HG02759 (cell line): ENCODE results near the gene UFSP2.

ENCODE experiments used
- ATAC-seq: cut with Tn5 transposase; IDR thresholded peaks from one replicate; pipeline ENCODE4 v1.9.1; 2021; ENCODE audit warnings: mild to moderate bottlenecking, moderate library complexity; ENCODE audit not compliant: unreplicated experiment

Gene UFSP2

DNA sequence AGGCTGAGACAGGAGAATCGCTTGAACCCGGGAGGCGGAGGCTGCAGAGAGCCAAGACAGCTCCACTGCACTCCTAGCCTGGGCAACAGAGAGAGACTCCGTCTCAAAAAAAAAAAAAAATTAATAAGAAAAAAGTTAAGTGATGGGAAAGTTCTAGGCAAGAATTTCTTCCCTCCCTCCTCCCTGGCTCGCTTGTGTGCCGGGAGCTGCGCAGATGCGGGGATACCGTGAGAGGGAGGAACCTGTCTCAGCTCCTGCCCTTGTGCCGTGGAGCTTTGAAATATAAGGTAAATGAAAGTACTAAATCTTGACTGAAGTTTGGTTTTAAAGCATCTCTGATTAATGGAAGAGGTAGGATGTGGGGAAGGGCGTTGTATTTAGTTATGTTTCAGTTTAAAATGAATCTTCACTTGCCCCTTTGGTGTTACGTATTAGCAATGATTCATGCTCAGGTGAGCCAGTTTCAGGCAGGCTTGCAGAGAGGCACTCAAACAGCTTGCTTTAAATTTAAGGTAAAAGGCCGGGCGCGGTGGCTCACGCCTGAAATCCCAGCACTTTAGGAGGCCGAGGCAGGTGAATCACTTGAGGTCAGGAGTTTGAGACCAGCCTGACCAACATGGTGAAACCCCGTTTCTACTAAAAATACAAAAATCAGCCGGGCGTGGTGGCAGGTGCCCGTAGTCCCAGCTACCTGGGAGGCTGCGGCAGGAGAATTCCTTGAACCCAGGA lies 1.4 kb upstream of the UFSP2 start:
- ATAC-seq: no peak

DNA sequence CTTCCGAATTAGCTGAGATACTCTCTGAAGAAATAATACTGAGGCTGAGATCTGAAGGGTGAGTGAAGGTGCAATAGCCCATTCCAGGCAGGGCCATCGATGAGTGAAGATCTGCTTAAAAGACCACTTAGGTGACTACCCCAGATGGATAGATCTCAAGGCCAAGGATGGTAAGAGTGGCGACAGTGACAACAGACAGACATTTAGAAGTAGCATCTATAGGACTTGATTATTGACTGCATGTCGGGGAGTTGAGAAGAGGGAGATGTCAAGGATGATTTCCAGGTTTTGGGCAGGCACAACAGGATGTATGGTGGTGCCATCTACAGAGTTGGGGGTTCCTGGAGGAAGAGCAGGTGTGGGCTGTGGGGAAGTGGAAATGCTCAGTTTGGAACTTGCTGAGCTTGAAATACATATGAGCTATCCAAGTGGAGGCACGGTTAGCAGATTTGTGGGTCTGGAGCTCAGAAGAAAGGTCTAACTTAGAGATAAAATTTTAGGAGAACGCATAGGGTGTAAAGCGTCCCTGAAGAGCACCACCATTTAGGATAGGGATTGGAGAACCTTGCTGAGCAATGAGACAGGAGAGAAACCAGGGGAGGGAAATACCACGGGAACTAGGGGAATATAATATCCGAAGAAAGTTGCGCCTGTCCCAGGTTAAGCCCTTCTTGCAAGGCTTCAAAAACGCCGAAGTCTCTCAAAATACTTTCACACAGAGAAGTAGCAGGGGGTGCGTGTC lies 688 bp downstream of the UFSP2 start:
- ATAC-seq: no peak

DNA sequence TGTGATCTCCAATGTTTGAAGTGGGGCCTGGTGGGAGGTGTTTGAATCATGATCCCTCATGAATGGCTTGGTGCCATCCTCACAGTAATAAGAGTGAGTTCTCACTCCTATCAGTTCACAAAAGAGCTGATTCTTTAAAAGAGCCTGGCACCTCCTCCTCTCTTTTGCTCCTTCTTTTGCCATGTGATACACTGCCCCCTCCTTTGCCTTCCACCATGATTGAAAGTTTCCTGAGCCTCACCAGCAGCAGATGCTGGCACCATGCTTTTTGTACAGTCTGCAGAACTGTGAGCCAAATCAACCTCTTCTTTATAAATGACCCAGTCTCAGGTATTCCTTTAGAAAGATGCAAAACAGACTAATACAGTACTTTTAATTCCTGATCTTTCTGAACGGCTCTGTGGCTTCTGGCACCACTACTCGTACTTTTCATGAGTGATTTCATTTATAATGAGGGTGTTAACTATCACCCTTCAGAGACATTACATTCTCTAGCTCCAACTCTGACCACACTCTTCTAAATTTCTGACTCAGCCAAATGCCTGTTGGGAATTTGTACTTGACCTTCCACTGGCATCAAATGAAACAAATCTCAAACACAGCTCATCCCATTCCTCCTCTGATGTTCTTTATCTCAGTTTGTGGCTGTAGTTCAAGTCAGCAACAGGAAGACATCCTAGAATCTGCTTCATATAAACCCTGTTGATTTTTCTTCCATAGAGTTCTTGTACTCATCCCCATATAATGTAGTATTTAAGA lies 4.2 kb downstream of the UFSP2 start:
- no peak for ATAC-seq

DNA sequence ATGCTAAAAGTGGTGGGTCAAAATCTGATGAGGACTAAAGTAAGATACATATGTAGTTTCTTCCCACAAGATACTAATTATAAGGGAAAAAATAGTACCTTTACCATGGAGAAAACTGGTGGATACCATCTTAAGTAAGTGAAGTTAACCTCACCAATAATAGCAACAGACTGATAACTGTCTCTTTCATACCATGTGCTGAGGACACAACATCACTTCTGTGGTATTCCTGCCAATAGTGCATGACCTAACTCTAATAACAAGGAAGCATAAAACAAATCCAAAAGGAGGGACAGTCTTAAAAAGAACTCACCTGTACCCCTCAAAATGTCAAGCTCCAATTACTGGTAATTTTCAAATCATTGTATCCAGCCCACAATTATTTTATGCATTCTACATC lies 8.8 kb downstream of the UFSP2 start:
- ATAC-seq: no peak

DNA sequence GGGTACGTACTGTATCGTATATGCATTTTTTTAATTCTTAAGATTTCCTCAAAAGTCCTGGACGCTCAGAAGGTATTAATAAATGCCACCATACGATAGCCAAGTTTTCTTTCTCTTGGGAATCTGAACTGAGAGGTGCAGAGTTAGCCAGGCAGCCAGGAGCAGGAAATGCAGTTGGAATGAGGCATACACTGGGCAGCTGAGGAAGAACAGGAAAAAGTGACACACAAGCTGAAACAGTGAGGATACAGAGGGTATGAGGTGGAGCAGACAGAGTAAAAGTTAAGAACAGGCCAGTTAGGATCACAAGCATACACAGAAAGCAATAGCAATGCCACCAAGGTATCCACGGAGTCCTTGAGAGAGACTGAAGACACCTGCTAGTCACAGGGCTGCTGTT lies 13.4 kb downstream of the UFSP2 start:
- no peak for ATAC-seq

DNA sequence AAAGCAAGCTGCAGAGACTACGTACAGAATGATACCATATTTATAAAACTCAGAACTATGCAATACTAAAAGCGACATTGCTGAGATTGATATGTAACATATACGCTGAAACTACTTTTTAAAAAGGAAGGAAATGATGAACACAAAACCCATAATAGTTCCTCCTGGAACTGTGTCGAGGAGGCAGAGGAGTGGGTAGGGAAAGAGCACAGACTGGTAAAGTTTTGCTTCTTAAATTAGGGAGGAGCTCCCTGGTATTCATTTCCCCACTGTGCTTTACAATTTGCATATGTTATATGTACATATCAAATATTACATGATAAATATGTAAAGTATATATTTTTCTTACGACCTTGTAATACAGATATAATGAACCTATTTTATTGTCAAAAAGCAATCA lies 13.9 kb downstream of the UFSP2 start:
- ATAC-seq: no peak

DNA sequence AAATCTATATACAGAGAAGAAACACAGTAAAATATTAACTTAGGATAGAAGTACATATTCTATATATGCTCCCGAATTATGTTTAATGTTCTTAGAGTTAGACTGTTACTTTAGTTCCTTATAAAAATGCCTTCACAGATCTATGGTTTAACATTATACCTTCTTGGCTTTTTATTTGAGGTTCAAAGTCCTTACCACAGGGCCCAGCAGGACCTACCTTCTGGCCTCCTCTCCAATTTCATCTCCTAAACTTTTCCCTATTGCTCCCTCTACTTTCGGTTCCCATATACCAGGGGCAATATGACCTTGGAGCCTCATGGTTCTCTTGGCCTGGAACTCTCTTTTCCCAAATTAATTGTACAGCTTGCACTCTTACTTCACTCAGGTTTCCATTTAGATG lies 17.3 kb downstream of the UFSP2 start:
- ATAC-seq: no peak

DNA sequence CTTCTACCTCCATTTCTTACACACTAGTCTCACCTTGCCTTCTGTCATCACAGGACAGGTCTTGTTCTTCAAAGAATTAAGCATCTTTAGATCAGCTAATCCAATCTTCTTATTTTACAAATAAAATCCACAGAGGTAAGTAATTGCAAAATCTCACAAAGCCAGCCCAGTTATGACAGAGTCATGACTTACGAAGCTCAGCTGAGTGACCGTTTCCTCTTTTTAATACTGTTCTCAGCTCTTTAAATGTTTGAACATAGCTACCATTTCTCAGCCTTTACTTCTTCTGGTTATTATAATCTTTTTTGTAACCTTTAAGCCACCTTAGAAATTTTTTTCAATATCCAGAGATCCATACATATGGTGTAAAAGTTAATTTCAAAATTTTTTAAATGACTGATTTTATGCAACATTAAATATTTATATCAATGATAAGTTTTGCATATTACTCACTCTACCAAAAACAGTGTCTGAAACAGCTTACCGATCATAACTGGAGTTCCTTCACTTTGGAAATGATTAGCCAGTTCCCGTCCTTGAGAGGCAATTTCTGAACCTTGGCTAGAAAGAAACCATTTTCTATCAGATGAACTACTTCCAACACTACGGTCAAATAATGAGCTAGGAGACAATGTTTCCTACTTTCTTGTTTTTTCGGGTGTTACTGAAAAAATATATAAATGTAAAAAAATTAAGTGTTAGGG lies 20.3 kb downstream of the UFSP2 start:
- peak; percentile 72 for ATAC-seq

DNA sequence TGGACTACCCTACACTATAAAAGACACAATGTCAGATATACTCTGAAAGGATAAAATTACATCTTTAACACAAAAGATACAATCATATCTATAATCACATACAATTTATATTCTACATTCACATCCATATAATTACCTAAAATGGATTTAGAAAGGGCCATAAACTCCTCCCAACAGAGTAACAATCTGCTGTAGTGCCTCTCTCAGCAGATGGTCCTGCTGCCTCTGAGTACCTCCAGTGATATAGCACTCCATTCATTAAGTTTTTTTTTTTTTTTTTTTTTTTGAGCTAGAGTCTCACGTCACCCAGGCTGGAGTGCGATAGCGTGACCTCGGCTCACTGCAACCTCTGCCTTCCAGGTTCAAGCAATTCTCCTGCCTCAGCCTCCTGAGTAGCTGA lies 21.7 kb downstream of the UFSP2 start:
- no peak for ATAC-seq

DNA sequence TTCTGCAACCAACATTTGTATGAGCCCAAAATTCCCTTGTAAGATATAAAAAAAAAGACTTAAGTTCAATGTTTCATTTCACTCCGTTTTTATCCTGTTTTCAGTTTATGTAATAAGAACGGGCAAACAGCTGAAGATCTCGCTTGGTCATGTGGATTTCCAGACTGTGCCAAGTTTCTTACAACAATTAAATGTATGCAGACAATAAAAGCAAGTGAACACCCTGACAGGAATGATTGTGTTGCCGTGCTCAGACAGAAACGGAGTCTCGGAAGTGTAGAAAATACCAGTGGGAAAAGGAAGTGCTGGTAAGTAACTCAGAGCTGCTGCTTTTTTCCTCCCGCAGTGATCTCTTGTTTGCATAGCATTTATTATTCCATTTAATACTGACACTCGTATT lies 26.3 kb downstream of the UFSP2 start:
- ATAC-seq: no peak

DNA sequence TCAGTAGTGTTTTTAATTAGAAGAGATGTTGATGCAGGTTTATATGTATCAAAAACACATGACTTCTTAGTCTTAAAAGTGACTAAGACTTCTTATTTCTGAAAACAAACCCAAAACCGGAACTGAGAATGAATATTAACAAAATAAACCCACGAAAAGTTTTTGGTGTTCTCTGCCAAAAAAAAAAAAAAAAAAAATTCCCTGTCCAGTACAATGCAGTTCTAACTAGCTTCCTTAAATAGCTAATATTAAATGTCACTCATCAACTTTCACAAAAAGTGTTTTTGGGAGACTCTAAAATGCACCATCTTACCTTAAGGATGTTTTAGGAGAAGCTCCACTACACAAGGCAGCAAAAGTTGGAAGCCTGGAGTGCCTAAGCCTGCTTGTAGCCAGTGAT lies 27.1 kb downstream of the UFSP2 start:
- no peak for ATAC-seq

DNA sequence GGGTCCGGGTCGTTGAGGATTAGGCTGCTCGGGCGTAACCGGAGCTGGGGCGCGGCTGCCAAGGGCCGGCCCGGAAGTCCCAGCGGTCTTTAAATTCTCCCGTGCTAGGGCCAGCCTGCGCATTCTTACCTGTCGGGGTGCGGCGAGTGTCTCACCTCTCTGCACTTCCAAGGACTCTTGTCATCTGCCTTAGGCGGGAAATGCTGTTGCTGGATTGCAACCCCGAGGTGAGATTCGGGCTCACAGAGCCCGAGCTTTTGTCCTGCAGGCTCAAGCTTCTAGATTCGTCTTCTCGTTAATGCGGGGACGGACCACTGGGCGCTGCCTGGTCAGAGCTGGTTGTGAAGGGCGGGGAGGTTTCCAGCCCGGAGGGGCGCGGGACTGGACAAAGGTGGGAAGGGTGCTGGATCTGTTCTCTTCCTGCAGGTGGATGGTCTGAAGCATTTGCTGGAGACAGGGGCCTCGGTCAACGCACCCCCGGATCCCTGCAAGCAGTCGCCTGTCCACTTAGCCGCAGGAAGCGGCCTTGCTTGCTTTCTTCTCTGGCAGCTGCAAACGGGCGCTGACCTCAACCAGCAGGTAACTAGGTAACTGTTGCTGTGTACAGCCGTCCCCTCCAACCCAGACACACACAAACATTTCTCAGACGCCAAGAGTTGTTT lies 28.9 kb downstream of the UFSP2 start, which contains the start of gene ANKRD37:
ANKRD37 (plus strand) TSS at position 118 of the 662 bp plus-strand sequence; CDS start at position 201, 83 bp downstream.
- ATAC-seq: no peak

DNA sequence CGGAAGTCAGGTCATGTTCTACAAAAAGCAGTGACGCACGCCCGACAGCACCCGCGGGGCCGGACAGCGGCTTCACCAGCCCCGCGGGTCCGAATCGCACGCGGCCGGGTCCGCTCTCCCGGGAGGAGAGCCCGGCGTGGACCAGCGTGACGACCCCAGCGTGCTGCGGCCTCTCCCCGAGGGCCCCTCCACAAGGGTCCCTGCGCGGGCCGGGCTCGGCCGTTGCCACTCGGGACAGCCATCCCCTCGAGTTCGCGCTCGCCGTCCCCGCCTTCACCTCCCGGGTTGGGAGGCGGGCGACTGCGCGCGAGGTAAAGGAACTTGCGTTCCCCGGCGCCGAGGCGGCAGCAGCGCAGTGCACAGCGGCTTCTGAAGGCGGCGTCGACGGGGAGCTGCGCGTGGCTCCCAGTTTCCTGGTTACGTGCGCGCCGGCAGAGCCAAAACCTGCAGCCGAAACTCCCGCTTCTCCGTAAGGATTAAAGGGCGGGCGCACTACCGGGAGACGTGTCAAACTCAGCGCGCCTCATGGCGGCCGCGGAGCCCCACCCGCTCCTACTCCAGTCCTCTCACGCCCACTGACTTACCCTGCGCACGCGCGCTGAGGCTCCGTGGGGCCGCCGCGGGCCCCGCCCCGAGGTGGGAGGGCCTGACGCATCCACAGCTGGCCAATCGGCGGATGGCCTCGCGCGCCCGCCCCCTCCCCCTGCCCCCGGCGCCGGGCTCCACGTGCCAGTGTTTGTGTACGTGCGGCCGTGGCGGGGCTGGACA lies 29.6 kb downstream of the UFSP2 start:
- peak; percentile 87 for ATAC-seq

DNA sequence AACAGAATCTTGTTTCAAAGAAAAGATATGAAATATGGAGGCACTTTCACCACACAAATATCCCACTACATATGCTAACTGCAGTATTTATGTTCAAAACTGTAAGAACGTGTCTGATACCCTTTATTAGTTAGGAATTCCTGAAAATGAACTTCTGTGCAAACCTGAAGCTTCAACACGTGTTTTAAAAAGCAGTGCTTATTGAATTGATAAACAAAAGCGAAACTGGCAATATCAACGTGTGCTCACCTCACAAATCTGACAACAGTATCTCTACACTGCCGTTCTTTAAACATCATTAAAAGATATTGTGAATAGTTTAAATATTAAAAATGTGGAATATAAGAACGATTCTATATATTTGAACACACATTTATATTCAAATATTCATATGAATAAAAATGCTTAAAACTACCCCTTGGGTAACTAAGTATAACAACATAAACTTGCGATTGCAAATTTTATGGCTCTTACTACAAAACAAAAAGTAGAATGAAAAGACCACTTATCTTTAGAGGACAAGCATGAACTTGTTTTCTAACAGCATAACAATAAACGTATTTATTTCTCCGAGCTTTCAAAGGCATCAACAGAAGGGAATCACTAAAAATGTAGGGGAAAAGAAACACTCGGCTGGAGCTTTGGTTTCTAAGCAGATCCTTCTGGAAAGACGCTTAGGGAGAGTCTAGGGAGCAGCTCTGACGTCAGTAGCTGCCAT lies 30.4 kb downstream of the UFSP2 start, which contains the start of gene LRP2BP:
LRP2BP (minus strand) TSS at position 687 of the 718 bp plus-strand sequence. CDS start 17,738 bp downstream, outside the sequence.
- ATAC-seq: no peak

DNA sequence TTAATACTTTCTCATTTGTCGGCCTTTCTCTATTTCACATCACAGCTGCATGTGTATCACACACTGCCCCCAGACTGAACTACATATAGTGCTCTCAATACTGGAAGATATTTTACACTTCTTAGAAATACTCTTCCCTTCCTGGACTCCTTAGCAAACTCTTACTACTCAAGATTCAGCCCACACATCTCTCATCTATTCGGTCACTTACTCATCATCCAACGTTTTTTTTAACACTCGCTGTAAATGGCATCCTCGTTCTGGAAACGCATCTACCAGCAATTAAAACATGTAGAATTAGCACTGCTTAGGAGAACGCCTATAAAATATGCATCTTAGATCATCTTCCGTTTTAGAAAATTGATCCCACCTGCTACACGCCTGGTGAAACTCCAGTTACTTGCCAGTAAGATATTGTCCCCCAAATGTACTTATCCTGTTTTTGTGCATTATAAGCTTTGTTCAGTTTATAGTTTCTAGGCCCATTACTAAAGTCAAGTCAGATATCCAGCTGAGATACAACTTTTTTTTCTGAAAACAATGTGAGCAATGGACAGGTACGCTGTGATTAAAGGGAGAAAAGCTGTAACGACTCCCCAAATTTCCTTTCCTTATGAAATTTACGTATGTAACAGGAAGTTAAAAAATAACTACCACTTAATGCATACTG lies 31.1 kb downstream of the UFSP2 start:
- ATAC-seq: no peak

DNA sequence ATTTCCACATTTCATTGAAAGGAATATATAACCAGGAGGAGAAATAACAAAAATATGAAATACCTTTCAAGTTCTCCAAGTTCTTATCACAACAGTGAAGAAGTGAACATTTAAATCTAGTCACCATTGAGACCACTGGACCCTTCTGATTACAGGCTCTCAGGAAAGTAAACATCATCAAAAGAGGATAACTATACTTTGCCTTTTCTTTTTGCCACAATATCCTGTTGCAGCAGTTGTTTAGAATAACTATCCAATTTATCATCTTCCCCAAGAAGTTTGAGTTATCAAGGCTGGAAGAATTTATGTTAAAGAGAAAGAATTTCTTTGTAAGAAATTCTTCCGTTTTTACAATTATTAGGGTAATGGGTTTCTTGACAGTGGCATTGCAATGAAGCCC lies 33.6 kb downstream of the UFSP2 start:
- no peak for ATAC-seq

DNA sequence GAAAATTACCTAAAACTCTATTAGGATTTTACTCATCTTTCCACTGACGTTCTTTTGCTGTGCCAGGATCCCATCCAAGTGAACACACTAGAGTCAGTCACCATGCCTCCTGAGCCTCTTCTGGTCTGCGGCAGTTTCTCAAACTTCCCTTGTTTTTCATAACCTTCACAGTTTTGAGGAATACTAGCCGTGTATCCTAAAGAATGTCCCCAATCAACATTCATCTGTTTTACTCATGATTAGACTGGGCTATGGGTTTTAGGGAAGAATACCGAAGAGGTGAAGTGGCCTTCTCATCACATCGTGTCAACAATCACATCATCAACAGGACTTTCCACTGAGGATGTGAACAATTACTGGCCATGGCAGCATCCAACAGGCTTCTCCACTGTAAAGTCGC lies 34.8 kb downstream of the UFSP2 start:
- no peak for ATAC-seq

DNA sequence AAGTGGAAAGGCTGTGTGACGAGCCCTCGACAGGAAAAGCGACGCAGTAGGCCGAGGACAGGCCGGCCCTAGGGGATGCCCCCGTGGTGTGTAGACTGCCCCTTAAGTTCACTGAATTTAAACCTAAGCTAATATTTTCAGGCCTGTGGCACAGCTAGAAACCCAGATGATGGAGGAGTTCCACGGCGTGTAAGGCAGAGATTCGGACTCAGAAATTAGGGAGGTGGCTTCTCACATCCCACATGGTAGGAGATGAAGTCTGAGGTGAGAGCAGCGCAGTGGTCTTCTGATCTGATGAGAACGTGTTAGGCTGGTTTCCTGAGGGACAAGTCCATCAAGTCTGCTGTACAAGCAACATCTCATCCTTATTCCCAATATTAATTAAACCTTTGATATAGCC lies 37.8 kb downstream of the UFSP2 start:
- no peak for ATAC-seq

DNA sequence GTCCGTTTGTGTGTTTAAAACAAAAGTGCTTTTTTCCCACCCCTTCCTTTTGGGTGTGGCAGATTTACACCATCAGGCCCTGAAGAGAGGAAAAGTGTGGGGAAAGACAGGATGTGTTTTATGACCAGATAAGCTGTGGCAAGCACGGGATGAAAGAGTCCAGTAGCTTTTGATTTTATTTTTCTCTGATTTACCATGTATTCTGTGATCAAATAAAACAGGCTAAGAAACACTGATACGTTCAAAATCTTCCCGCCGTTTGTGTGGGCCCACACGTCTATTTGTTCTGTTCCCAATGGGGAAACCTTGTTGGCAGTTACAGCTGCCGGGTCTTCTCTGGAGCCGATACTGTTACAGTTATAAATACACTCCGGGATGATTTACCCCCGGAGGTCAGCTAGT lies 40.8 kb downstream of the UFSP2 start:
- no peak for ATAC-seq
